ENCODE measurements around the gene GULP1. TPM values are rescaled to one million over a fixed set of nuclear protein-coding genes. Genes with fewer than 3 reads are reported as not detected.

Gene GULP1
- total RNA-seq, 1 experiment from 2014 or later = 75.1 TPM

DNA sequence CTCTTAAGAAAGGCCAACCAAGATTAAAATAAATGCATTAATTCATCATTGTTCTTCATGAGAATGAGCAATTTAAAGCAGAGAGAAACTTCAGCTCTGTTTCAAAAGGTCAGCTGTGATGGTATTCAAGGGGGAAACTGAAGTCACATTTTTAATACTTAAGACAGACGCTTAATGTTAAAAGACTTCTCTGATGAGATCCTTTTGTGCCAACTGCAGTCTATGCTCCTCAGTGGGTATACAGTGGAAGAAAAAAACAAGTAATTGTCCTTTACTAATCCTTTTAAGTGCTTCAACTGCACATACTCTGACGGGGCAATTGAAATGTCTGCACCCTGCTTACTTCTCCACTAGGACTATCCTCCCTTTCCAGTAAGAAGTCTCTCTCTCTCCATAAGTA lies 309.7 kb downstream of the GULP1 start (continued):
- no peak for TF ChIP-seq E2F4 (CRISPR knock-in tag; IDR thresholded peaks at IDR 0.05; ENCODE audit: borderline replicate concordance, low read depth)
- no peak for TF ChIP-seq JUN (CRISPR knock-in tag; IDR thresholded peaks at IDR 0.05)
- TF ChIP-seq, protein P1, sequence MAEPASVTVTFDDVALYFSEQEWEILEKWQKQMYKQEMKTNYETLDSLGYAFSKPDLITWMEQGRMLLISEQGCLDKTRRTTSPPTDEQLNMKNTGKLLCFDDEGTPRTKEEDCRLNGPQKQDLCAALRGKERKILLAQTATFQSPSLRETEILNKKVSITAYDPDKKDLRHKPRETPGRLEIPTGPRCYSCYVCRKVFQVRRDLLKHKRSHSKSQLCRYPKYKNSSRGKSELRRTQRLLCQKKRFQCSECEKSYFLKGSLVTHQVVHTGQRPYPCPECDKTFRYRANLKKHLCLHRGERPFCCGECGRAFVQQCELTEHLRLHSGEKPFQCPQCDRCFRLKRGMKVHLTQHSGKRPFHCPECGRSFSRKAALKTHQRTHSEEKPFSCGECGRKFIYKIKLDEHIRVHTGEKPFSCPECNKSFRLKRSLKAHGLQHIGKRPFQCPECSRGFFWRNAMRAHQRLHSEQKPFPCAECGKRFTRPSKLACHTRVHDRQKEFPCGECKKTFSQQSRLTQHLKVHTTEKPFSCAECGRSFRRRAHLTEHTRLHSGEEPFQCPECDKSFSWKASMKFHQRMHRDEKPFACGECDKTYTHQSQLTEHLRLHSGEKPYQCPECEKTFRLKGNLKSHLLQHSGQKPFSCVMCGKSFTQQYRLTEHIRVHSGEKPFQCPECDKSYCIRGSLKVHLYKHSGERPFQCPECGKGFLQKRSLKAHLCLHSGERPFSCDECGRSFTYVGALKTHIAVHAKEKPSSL (CRISPR knock-in tag; conservative IDR thresholded peaks at IDR 0.05) = no peak

DNA sequence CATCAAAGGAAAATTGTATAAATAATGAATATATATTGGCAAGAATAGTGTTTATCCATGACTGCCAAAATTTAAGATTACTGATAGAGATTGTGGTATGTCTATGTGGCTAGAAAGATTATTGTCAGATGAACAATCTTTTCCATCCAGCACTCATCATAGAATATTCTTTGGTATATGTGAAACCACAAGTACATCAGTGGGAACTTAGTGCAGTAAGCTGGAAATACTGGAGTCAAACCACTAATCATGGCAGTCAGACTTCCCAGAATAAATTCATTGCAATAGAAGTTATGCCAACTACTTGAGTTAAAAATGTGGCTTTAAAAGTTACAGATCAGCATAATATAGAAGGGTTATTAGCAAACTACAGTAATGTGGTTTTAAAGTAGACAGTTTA lies 310.3 kb downstream of the GULP1 start:
- POLR2A ChIA-PET = no interaction called here
- H3K27me3 Mint-ChIP-seq (ENCODE audit: low read depth) = no peaks in the 10 kb centered on the region
- no peak overlapping the region for H3K27ac Mint-ChIP-seq
- DNase-seq (ENCODE audit: low spot score) (no peak), ATAC-seq (no peak)
- CTCF ChIA-PET = no interaction called here
- H3K4me1 Mint-ChIP-seq = peaks cover 31% of the 10 kb centered on the region
- peaks cover 5% of the 10 kb centered on the region for H3K9me3 Mint-ChIP-seq
- H3K36me3 Mint-ChIP-seq = peaks cover 5% of the 10 kb centered on the region
- TF ChIP-seq FOXP1 (CRISPR knock-in tag; IDR thresholded peaks at IDR 0.05; ENCODE audit: borderline replicate concordance) (no peak), NFE2L1 (CRISPR knock-in tag; IDR thresholded peaks at IDR 0.05) (no peak), PREB (CRISPR knock-in tag; IDR thresholded peaks at IDR 0.05; ENCODE audit: borderline replicate concordance) (no peak), CREM (CRISPR knock-in tag; IDR thresholded peaks at IDR 0.05) (no peak), MAX (CRISPR knock-in tag; IDR thresholded peaks at IDR 0.05) (no peak), SP1 (CRISPR knock-in tag; conservative IDR thresholded peaks at IDR 0.05) (no peak), JUN (CRISPR knock-in tag; IDR thresholded peaks at IDR 0.05) (no peak), NR3C1 (CRISPR knock-in tag; conservative IDR thresholded peaks at IDR 0.05; ENCODE audit: low read depth) (no peak), ATF1 (CRISPR knock-in tag; IDR thresholded peaks at IDR 0.05) (no peak), NFATC4 (CRISPR knock-in tag; IDR thresholded peaks at IDR 0.05) (no peak), USF1 (CRISPR knock-in tag; IDR thresholded peaks at IDR 0.05) (no peak), TEAD4 (CRISPR knock-in tag; IDR thresholded peaks at IDR 0.05) (no peak), GABPB1 (CRISPR knock-in tag; IDR thresholded peaks at IDR 0.05) (no peak), CBFB (CRISPR knock-in tag; IDR thresholded peaks at IDR 0.05; ENCODE audit: low read depth) (no peak)
- TF ChIP-seq, protein P2, sequence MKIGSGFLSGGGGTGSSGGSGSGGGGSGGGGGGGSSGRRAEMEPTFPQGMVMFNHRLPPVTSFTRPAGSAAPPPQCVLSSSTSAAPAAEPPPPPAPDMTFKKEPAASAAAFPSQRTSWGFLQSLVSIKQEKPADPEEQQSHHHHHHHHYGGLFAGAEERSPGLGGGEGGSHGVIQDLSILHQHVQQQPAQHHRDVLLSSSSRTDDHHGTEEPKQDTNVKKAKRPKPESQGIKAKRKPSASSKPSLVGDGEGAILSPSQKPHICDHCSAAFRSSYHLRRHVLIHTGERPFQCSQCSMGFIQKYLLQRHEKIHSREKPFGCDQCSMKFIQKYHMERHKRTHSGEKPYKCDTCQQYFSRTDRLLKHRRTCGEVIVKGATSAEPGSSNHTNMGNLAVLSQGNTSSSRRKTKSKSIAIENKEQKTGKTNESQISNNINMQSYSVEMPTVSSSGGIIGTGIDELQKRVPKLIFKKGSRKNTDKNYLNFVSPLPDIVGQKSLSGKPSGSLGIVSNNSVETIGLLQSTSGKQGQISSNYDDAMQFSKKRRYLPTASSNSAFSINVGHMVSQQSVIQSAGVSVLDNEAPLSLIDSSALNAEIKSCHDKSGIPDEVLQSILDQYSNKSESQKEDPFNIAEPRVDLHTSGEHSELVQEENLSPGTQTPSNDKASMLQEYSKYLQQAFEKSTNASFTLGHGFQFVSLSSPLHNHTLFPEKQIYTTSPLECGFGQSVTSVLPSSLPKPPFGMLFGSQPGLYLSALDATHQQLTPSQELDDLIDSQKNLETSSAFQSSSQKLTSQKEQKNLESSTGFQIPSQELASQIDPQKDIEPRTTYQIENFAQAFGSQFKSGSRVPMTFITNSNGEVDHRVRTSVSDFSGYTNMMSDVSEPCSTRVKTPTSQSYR (CRISPR knock-in tag; IDR thresholded peaks at IDR 0.05) = no peak
- TF ChIP-seq, protein P3, sequence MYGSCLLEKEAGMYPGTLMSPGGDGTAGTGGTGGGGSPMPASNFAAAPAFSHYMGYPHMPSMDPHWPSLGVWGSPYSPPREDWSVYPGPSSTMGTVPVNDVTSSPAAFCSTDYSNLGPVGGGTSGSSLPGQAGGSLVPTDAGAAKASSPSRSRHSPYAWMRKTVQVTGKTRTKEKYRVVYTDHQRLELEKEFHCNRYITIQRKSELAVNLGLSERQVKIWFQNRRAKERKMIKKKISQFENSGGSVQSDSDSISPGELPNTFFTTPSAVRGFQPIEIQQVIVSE (CRISPR knock-in tag; IDR thresholded peaks at IDR 0.05; ENCODE audit: borderline replicate concordance) = no peak
- TF ChIP-seq, protein P4, sequence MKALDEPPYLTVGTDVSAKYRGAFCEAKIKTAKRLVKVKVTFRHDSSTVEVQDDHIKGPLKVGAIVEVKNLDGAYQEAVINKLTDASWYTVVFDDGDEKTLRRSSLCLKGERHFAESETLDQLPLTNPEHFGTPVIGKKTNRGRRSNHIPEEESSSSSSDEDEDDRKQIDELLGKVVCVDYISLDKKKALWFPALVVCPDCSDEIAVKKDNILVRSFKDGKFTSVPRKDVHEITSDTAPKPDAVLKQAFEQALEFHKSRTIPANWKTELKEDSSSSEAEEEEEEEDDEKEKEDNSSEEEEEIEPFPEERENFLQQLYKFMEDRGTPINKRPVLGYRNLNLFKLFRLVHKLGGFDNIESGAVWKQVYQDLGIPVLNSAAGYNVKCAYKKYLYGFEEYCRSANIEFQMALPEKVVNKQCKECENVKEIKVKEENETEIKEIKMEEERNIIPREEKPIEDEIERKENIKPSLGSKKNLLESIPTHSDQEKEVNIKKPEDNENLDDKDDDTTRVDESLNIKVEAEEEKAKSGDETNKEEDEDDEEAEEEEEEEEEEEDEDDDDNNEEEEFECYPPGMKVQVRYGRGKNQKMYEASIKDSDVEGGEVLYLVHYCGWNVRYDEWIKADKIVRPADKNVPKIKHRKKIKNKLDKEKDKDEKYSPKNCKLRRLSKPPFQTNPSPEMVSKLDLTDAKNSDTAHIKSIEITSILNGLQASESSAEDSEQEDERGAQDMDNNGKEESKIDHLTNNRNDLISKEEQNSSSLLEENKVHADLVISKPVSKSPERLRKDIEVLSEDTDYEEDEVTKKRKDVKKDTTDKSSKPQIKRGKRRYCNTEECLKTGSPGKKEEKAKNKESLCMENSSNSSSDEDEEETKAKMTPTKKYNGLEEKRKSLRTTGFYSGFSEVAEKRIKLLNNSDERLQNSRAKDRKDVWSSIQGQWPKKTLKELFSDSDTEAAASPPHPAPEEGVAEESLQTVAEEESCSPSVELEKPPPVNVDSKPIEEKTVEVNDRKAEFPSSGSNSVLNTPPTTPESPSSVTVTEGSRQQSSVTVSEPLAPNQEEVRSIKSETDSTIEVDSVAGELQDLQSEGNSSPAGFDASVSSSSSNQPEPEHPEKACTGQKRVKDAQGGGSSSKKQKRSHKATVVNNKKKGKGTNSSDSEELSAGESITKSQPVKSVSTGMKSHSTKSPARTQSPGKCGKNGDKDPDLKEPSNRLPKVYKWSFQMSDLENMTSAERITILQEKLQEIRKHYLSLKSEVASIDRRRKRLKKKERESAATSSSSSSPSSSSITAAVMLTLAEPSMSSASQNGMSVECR (CRISPR knock-in tag; IDR thresholded peaks at IDR 0.05; ENCODE audit: borderline replicate concordance) = no peak
- H3K4me3 Mint-ChIP-seq = no peak overlapping the region

Measured in WTC11 (cell line).